ENCODE results near the gene RTF1. TPM values are rescaled to one million over a fixed set of nuclear protein-coding genes. Genes with fewer than 3 reads are reported as not detected.
A peak's percentile ranks its signal among the peaks of the same experiment; 100 is the strongest.
"Not testable (repeated sequence)": the region's sequence is repeated elsewhere in the genome, so short reads cannot be mapped to it uniquely, and the experiment has no call there.

Gene RTF1
- polyA plus RNA-seq, 1 of the 3 experiments (the other 2 are of a cell fraction) = 27.8 TPM

- CTCF ChIA-PET; H3K9me2 ChIP-seq; H3K27me3 ChIP-seq (ENCODE audit: insufficient read depth); H3K4me1 ChIP-seq (ENCODE audit: control insufficient read depth in 1 of 2, insufficient read depth in 2 of 2, low read depth in 1 of 2, low read length in 1 of 2); H2AFZ ChIP-seq (ENCODE audit: low read depth); H3K4me3 ChIP-seq (ENCODE audit: low read depth in 2 of 2, low read length in 1 of 2); DNase-seq; POLR2A ChIA-PET; H3K4me2 ChIP-seq; H3K9ac ChIP-seq; H3K9me3 ChIP-seq: not testable (repeated sequence)
- Histone ChIP-seq H4K20me1 (ENCODE audit: insufficient read depth) (peaks cover 12% of the 10 kb centered on the region; the same call in 1 of the 2 replicates), H3K79me2 (ENCODE audit: insufficient read depth) (peaks cover 58% of the 10 kb centered on the region), H3K36me3 (replicated peaks in 1 of 2; ENCODE audit: control insufficient read depth in 1 of 2, insufficient read depth in 2 of 2, low read length in 1 of 2) (peaks cover 11 to 38% of the 10 kb centered on the region in 2 experiments), H3K27ac (ENCODE audit: low read depth in 2 of 2, low read length in 1 of 2) (peak overlapping the region in 1 of 2 experiments; percentile 60; a peak in 2 of 4 replicates), H3F3A (replicated peaks; ENCODE audit: insufficient read depth) (peaks cover 17% of the 10 kb centered on the region)
- WGBS (ENCODE audit: low lambda C conversion rate) = 98% methylated on average over 5 of the region's 5 CpGs
- TF ChIP-seq CTCF (IDR thresholded peaks at IDR 0.05) = 0 out of 2 replicates have a peak, but pooled peaks have one; percentile 20
Observed at GRCh38 chr15:41438745-41439144, 21.9 kb downstream of the RTF1 start.

- Histone ChIP-seq H3K4me2 (no peak overlapping the region), H3K4me3 (ENCODE audit: low read depth in 2 of 2, low read length in 1 of 2) (no peak overlapping the region), H4K20me1 (ENCODE audit: insufficient read depth) (no peaks in the 10 kb centered on the region), H3K9me2 (no peaks in the 10 kb centered on the region), H3F3A (replicated peaks; ENCODE audit: insufficient read depth) (peaks cover 3% of the 10 kb centered on the region), H3K9me3 (no peaks in the 10 kb centered on the region), H3K27me3 (ENCODE audit: insufficient read depth) (no peaks in the 10 kb centered on the region), H3K4me1 (ENCODE audit: control insufficient read depth in 1 of 2, insufficient read depth in 2 of 2, low read depth in 1 of 2, low read length in 1 of 2) (no peaks in the 10 kb centered on the region), H3K36me3 (replicated peaks in 1 of 2; ENCODE audit: control insufficient read depth in 1 of 2, insufficient read depth in 2 of 2, low read length in 1 of 2) (peaks cover 11 to 38% of the 10 kb centered on the region in 2 experiments), H2AFZ (ENCODE audit: low read depth) (no peak overlapping the region), H3K27ac (ENCODE audit: low read depth in 2 of 2, low read length in 1 of 2) (no peak overlapping the region), H3K9ac (no peak overlapping the region), H3K79me2 (ENCODE audit: insufficient read depth) (peaks cover 42% of the 10 kb centered on the region)
- TF ChIP-seq IRF3 (IDR thresholded peaks at IDR 0.05; ENCODE audit: low read depth, low read length) = no peak
- TF ChIP-seq ELF1 (IDR thresholded peaks at IDR 0.05) = no peak
- TF ChIP-seq GATA2 (CRISPR knock-in tag; IDR thresholded peaks at IDR 0.05) = no peak
- no peak for TF ChIP-seq USF2 (IDR thresholded peaks at IDR 0.05; ENCODE audit: borderline replicate concordance, low read depth, low read length)
- TF ChIP-seq JUND (IDR thresholded peaks at IDR 0.05) = no peak
- TF ChIP-seq ZBTB33 (IDR thresholded peaks at IDR 0.05; ENCODE audit: borderline replicate concordance, low read depth) = no peak
- TF ChIP-seq NFIC (IDR thresholded peaks at IDR 0.05; ENCODE audit: borderline replicate concordance) = no peak
- TF ChIP-seq FOXJ3 (CRISPR knock-in tag; IDR thresholded peaks at IDR 0.05) = no peak
- TF ChIP-seq RCOR1 (IDR thresholded peaks at IDR 0.05; ENCODE audit: low read length) = no peak
- no peak for TF ChIP-seq GABPA (IDR thresholded peaks at IDR 0.05; ENCODE audit: low read depth)
- no peak for TF ChIP-seq RAD21 (IDR thresholded peaks at IDR 0.05; ENCODE audit: low read length)
- TF ChIP-seq TAF1 (IDR thresholded peaks at IDR 0.05; ENCODE audit: borderline replicate concordance, low read depth, low read length) = no peak
- no peak for TF ChIP-seq RXRA (IDR thresholded peaks at IDR 0.05; ENCODE audit: borderline replicate concordance, low read depth)
- no peak for TF ChIP-seq USF1 (IDR thresholded peaks at IDR 0.05; ENCODE audit: borderline replicate concordance, low read depth)
- no peak for TF ChIP-seq SMC3 (IDR thresholded peaks at IDR 0.05; ENCODE audit: low read depth, low read length)
- ChIA-PET CTCF (interaction anchor here (1.6 to 5.0 kb wide), 2 partner anchors 9 to 23 kb away, joined by 4 to 25 read pairs; no protein-coding TSS in a partner anchor), POLR2A (no interaction called here)
- WGBS (ENCODE audit: low lambda C conversion rate) = 92% methylated on average over 2 of the region's 2 CpGs
- DNase-seq = no peak
Observed at GRCh38 chr15:41443275-41443674, 26.4 kb downstream of the RTF1 start.
